OCI-LY1 (cell line): ENCODE results near the gene E2F6.

Source experiments
- H2AFZ ChIP-seq: fragments of 200-600 bp; sonication (generic), shearing (Covaris generic); 2 replicates; pipeline ENCODE4 v1.6.0; 2014; ENCODE audit warnings: antibody characterized with exemption, mild to moderate bottlenecking, low read length
- H3F3A ChIP-seq: fragments of 200-600 bp; sonication (generic), shearing (Covaris generic); 2 replicates; pipeline ENCODE4 v1.6.0; 2014; ENCODE audit warnings: mild to moderate bottlenecking, antibody characterized with exemption, low read length, moderate library complexity; ENCODE audit not compliant: insufficient read depth
- H3K27ac ChIP-seq: fragments of 200-600 bp; sonication (generic); 2 replicates; pipeline ENCODE4 v1.5.1; 2014; ENCODE audit warnings: low read length, mixed run types, mild to moderate bottlenecking, low read depth; ENCODE audit not compliant: poor library complexity, severe bottlenecking
- H3K27me3 ChIP-seq: fragments of 200-600 bp; sonication (generic); 2 replicates; pipeline ENCODE4 v1.6.0; 2014; ENCODE audit warnings: antibody characterized with exemption, mild to moderate bottlenecking, low read length, moderate library complexity; ENCODE audit not compliant: insufficient read depth
- H3K36me3 ChIP-seq: fragments of 200-600 bp; sonication (generic); 2 replicates; pipeline ENCODE4 v1.6.1; 2014; ENCODE audit warnings: mild to moderate bottlenecking, antibody characterized with exemption, low read length, moderate library complexity, mixed read lengths; ENCODE audit not compliant: insufficient read depth
- H3K4me1 ChIP-seq: fragments of 200-600 bp; sonication (generic); 2 replicates; pipeline ENCODE4 v1.5.1; 2014; ENCODE audit warnings: mild to moderate bottlenecking, low read length, moderate library complexity; ENCODE audit not compliant: insufficient read depth, severe bottlenecking
- H3K4me2 ChIP-seq: fragments of 200-600 bp; sonication (generic), shearing (Covaris generic); 2 replicates; pipeline ENCODE4 v1.6.1; 2014; ENCODE audit warnings: low read length
- H3K4me3 ChIP-seq: fragments of 200-600 bp; sonication (generic); 2 replicates; pipeline ENCODE4 v1.5.1; 2014; ENCODE audit warnings: low read length, low read depth, mild to moderate bottlenecking, mixed read lengths; ENCODE audit not compliant: poor library complexity, severe bottlenecking
- H3K79me2 ChIP-seq: fragments of 200-600 bp; shearing (Covaris generic); 2 replicates; pipeline ENCODE4 v1.6.1; 2016; ENCODE audit warnings: mixed run types, low read length, mixed read lengths; ENCODE audit not compliant: insufficient read depth
- H3K9ac ChIP-seq: fragments of 200-600 bp; sonication (generic), shearing (Covaris generic); 2 replicates; pipeline ENCODE4 v1.6.1; 2014; ENCODE audit warnings: mild to moderate bottlenecking, low read length, mixed read lengths
- H3K9me2 ChIP-seq: fragments of 200-600 bp; sonication (generic), shearing (Covaris generic); 2 replicates; pipeline ENCODE4 v1.6.1; 2014; ENCODE audit warnings: low read depth, mild to moderate bottlenecking, low read length, mixed read lengths
- H3K9me3 ChIP-seq: fragments of 200-600 bp; shearing (Covaris generic); 2 replicates; pipeline ENCODE4 v1.6.1; 2014; ENCODE audit warnings: low read length, mixed read lengths
- H4K20me1 ChIP-seq: fragments of 200-600 bp; sonication (generic), shearing (Covaris generic); 2 replicates; pipeline ENCODE4 v1.6.0; 2016; ENCODE audit warnings: mild to moderate bottlenecking, low read length; ENCODE audit not compliant: insufficient read depth
- CTCF ChIP-seq: fragments of 200-600 bp; sonication (generic), shearing (Covaris generic); IDR thresholded peaks from 2 replicates; pipeline ENCODE4 v1.5.1; 2017; ENCODE audit warnings: mild to moderate bottlenecking, antibody characterized with exemption, low read length, moderate library complexity, mixed read lengths
- EZH2 ChIP-seq: fragments of 200-600 bp; sonication (generic), shearing (Covaris generic); IDR thresholded peaks from 2 replicates; pipeline ENCODE4 v1.8.0; 2017; ENCODE audit warnings: borderline replicate concordance, mixed run types, mild to moderate bottlenecking, antibody characterized with exemption, low read length, moderate library complexity, mixed read lengths

E2F6 gene

GRCh38 chr2:11509657-11510360 is 43.8 kb upstream of the E2F6 start:
- Histone ChIP-seq H3K27me3 (no peaks in the 10 kb centered on the region), H3K79me2 (no peaks in the 10 kb centered on the region), H3K36me3 (no peaks in the 10 kb centered on the region), H3K9me2 (no peaks in the 10 kb centered on the region), H3K27ac (no peak overlapping the region), H3K4me2 (no peak overlapping the region), H2AFZ (no peak overlapping the region), H3K9ac (no peak overlapping the region), H3K9me3 (no peaks in the 10 kb centered on the region), H3K4me1 (peaks cover 6% of the 10 kb centered on the region), H4K20me1 (no peaks in the 10 kb centered on the region), H3K4me3 (no peak overlapping the region), H3F3A (no peaks in the 10 kb centered on the region)
- TF ChIP-seq EZH2: no peak
- no peak for TF ChIP-seq CTCF

DNA sequence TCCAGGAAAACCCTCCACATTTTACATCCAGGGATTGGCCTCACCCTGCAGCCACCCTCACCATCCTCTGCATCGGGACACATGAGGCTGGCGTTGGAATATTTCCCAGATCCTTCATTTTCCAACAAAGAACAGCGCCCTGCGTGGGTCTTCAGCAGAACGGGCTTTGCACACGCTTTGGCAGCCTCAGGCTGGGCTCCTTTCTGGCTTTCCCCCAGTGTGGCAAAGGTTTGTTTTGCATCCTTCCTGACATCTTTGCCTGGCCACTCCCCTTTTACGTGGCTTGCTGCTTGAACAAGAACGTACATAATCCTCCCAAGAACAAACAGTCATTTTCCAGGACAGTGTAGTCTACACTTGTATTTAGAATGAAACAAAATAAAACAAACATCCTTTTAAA is 42.3 kb upstream of the E2F6 start:
- no peaks in the 10 kb centered on the region for H3K79me2 ChIP-seq
- no peak overlapping the region for H2AFZ ChIP-seq
- H3K4me1 ChIP-seq: peaks cover 6% of the 10 kb centered on the region
- H3F3A ChIP-seq: no peaks in the 10 kb centered on the region
- H4K20me1 ChIP-seq: no peaks in the 10 kb centered on the region
- no peak overlapping the region for H3K4me3 ChIP-seq
- H3K27ac ChIP-seq: no peak overlapping the region
- H3K27me3 ChIP-seq: no peaks in the 10 kb centered on the region
- H3K36me3 ChIP-seq: peaks cover 3% of the 10 kb centered on the region; the same call in 1 of the 2 replicates
- H3K9me3 ChIP-seq: 0 out of 2 replicates have a peak, but pooled peaks cover 2% of the 10 kb centered on the region
- TF ChIP-seq CTCF: no peak
- TF ChIP-seq EZH2: no peak
- H3K9ac ChIP-seq: no peak overlapping the region
- no peaks in the 10 kb centered on the region for H3K9me2 ChIP-seq
- H3K4me2 ChIP-seq: no peak overlapping the region

DNA sequence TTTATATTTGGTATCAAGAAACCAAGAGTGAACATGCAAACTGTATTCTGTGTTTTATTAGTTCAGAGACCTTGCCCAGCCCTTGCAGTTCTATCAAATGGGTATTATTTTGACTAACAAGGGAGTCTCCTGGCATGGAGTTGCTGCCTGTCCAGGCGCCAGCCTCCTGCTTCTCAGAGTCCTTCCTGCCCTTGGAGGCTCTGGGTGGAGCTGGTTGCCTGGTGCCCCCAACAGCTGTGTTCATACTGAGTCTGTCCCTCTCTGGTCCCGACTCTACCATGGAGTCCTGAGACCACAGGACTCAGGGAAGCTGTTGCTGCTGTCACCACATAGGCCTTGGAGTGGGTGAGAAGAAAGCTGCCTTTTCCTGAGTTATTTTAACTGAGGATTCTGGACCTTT is 41.6 kb upstream of the E2F6 start:
- no peak overlapping the region for H3K9ac ChIP-seq

More for the DNA sequence above, 41.6 kb upstream of the E2F6 start:
- Histone ChIP-seq H4K20me1 (no peaks in the 10 kb centered on the region), H3K4me1 (peaks cover 6% of the 10 kb centered on the region), H2AFZ (no peak overlapping the region), H3K4me3 (no peak overlapping the region), H3K27ac (no peak overlapping the region), H3K27me3 (no peaks in the 10 kb centered on the region), H3K9me2 (no peaks in the 10 kb centered on the region), H3K36me3 (peaks cover 4% of the 10 kb centered on the region; the same call in 1 of the 2 replicates), H3K79me2 (no peaks in the 10 kb centered on the region), H3F3A (no peaks in the 10 kb centered on the region), H3K9me3 (0 out of 2 replicates have a peak, but pooled peaks cover 6% of the 10 kb centered on the region), H3K4me2 (no peak overlapping the region)
- TF ChIP-seq CTCF: no peak
- TF ChIP-seq EZH2: no peak
